NCI-H460 (cell line): ENCODE results near the gene TTC5. TPM values are rescaled to one million over a fixed set of nuclear protein-coding genes. Genes with fewer than 3 reads are reported as not detected.
"Not testable (repeated sequence)": the region's sequence is repeated elsewhere in the genome, so short reads cannot be mapped to it uniquely, and the experiment has no call there.

Source experiments
- DNase-seq: peaks from one replicate; pipeline ENCODE4 v3.0.0-alpha.2; 2016; ENCODE audit warnings: low read depth; ENCODE audit errors: extremely low read depth
- small RNA-seq, 2 experiments: library from RNA; depleted of rRNA; stranded (forward); fragments of <200 nt; gene quantifications; one replicate each; pipeline ENCODE3, GENCODE V24; 2014
- total RNA-seq: library from RNA; depleted of rRNA; stranded (reverse); fragments of >200 nt; shearing (Covaris generic); gene quantifications from 2 replicates; pipeline ENCODE4 v1.2.3, GENCODE V29; 2014; rRNA removed

TTC5 gene
- total RNA-seq, 1 experiment from 2014 or later, result 18.7 TPM

- no peak for DNase-seq
These were observed 8.3 kb upstream of the TTC5 start for GRCh38 chr14:20314026-20314425.

DNA sequence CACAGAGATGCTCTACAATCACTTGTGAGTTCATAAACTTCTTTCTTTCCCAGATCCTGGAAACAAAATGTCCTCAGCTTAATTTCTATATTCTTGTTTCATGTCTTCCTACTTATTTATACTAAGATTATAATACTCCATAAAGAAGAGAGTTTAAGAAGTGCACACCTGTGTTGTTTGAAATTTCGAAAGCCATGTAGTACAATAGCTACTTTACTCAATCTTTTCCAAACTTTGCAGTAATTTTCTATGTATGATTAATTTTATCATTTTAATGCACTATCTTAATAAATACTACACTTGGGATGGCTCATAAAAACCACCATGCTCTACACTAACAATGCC lies 300 bp upstream of the TTC5 start:
- no peak for DNase-seq

DNA sequence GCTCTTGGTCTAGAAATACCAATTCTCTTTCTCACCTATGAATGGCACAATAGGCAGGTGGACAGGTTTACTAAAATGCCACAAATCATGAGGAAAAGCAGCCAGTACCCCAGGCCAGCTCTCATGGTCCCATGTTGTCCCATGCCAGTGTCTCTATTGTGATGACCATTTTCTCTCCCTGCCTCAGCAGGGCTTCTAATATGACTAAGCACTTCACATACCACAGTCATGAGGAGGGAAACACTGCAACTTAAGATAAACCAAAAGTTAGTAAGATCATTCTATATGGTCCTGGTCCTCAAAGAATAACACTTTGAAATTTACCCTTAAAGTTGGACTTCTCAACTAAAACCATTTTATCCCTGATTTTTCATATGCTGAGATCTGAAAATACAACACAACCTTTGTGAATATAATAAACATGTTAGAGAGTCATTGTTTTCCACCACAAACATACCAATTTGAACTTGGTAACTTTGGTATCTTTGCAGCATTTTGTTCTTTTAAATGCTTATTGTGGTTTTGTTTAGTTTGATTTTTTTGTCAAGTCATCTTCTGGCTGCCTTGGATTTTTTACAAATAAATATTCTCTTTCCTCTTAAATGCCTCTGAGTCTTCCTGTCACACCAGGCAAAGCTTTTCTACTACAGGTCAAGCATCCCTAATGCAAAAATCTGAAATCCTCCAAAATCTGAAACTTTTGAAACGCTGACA lies 3.6 kb downstream of the TTC5 start:
- peak; percentile 15 for DNase-seq

- DNase-seq, result no peak
These were observed 10.7 kb downstream of the TTC5 start for GRCh38 chr14:20295067-20295466.

- DNase-seq, result no peak
These were observed 11.1 kb downstream of the TTC5 start for GRCh38 chr14:20294636-20295035.

DNA sequence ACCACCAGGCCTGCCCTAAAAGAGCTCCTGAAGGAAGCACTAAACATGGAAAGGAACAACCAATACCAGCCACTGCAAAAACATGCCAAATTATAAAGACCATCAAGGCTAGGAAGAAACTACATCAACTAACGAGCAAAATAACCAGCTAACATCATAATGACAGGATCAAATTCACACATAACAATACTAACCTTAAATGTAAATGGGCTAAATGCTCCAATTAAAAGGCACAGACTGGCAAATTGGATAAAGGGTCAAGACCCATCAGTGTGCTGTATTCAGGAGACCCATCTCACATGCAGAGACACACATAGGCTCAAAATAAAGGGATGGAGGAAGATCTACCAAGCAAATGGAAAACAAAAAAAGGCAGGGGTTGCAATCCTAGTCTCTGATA lies 23.8 kb downstream of the TTC5 start:
- DNase-seq, result not testable (repeated sequence)

GRCh38 chr14:20280265-20280664 lies 25.5 kb downstream of the TTC5 start:
- DNase-seq, result peak; percentile 33

GRCh38 chr14:20278414-20278813 lies 27.3 kb downstream of the TTC5 start:
- DNase-seq, result no peak

- no peak for DNase-seq
These were observed 28.3 kb downstream of the TTC5 start for GRCh38 chr14:20277409-20277808.

DNA sequence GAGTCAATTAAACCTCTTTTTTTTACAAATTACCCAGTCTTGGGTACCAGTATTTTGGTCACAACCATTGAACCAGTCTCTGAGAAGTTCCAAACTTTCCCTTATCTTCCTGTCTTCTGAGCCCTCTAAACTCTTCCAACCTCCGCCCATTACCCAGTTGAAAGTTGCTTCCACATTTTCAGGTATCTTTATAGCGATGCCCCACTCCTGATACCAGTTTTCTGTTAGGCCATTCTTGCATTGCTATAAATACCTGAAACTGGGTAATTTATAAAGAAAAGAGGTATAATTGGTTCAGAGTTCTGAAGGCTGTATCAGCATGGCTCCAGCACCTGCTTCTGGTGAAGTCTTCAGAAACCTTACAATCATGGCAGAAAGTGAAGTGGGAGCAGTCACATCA lies 31.7 kb downstream of the TTC5 start:
- DNase-seq, result no peak

DNA sequence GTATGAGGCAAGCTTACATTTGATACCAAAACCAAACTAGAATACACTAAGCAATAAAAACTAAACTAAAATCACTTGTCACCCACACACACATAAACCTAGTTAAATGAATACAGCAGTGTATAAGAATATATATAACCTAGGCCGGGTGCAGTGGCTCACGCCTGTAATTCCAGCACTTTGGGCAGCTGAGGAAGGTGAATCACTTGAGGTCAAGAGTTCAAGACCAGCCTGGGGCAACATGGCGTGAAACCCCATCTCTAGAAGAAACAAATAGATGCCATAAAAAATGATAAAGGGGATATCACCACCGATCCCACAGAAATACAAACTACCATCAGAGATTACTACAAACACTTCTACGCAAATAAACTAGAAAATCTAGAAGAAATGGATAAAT lies 41.4 kb downstream of the TTC5 start:
- DNase-seq, result not testable (repeated sequence)

GRCh38 chr14:20262642-20263128 lies 43.1 kb downstream of the TTC5 start:
- DNase-seq, result peak; percentile 30

DNA sequence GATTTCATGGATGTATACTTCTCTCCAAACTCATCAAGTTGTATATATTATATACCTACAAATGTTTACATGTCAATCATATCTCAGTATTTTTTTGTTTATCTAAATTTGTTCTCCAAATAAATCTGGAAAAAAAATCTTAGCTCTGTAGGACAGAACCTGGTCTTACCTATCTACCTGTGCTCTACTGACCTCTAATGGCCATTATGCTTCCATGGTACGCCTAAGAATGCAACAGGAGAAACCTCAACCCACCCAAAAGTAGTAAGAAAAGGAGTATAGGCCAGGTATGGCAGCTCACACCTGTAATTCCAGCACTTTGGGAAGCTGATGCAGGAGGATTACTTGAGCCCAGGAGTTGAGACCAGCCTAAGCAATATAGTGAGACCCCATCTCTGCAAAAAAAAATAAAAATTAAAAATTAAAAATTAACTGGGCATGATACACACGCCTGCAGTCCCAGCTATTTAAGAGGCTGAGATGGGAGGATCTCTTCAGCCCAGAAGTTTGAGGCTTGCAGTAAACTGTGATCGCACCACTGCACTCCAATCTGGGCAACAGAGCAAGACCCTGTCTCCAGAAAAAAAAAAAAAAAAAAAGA lies 58.0 kb downstream of the TTC5 start:
- DNase-seq, result peak; percentile 16

Small RNA genes lying within 50 kb of the gene (small RNA-seq; reads per million reads assigned to genes)
- 0.21 to 0.59 reads per million in 2 experiments for gene SNORA79B
- gene SNORD126, result 109 to 1,373 reads per million in 2 experiments

Other genes with a start within 250 kb of the TTC5 start
- gene OR4L1, start 245.9 kb downstream of the TTC5 start, total RNA-seq, result not detected in 2 replicates
- gene OR4K17, start 195.2 kb downstream of the TTC5 start, total RNA-seq, result not detected in 2 replicates
- gene OR4N5, start 167.1 kb downstream of the TTC5 start, total RNA-seq, result not detected in 2 replicates
- gene OR11G2, start 115.1 kb downstream of the TTC5 start, total RNA-seq, result not detected in 2 replicates
- not detected in 2 replicates for gene OR11H6, start 82.2 kb downstream of the TTC5 start, total RNA-seq
- gene OR11H7, start 77.0 kb downstream of the TTC5 start, total RNA-seq, result not detected in 2 replicates
- not detected in 2 replicates for gene OR11H4, start 66.7 kb downstream of the TTC5 start, total RNA-seq
- gene CCNB1IP1, start 27.3 kb upstream of the TTC5 start, total RNA-seq, result 258 and 275 TPM in 2 replicates
- gene PARP2, start 37.7 kb upstream of the TTC5 start, total RNA-seq, result 35.7 and 39.4 TPM in 2 replicates
- gene TEP1, start 107.5 kb upstream of the TTC5 start, total RNA-seq, result 13.0 and 13.3 TPM in 2 replicates
- gene KLHL33, start 130.2 kb upstream of the TTC5 start, total RNA-seq, result not detected in 2 replicates
- gene OSGEP, start 148.9 kb upstream of the TTC5 start, total RNA-seq, result 29.6 and 32.6 TPM in 2 replicates
- 96.7 and 151 TPM in 2 replicates for gene APEX1, start 149.3 kb upstream of the TTC5 start, total RNA-seq
- 17.3 and 20.6 TPM in 2 replicates for gene PIP4P1, start 155.5 kb upstream of the TTC5 start, total RNA-seq
- 83.5 and 89.9 TPM in 2 replicates for gene PNP, start 163.5 kb upstream of the TTC5 start, total RNA-seq
- not detected in 2 replicates for gene RNASE10, start 199.6 kb upstream of the TTC5 start, total RNA-seq